DMS79 (cell line): ENCODE results near the gene MRM1.
A peak's percentile ranks its signal among the peaks of the same experiment; 100 is the strongest.

Source experiments
- DNase-seq: peaks from one replicate; lab custom pipeline; 2025; lab: John Stamatoyannopoulos, UW

Gene MRM1, protein sequence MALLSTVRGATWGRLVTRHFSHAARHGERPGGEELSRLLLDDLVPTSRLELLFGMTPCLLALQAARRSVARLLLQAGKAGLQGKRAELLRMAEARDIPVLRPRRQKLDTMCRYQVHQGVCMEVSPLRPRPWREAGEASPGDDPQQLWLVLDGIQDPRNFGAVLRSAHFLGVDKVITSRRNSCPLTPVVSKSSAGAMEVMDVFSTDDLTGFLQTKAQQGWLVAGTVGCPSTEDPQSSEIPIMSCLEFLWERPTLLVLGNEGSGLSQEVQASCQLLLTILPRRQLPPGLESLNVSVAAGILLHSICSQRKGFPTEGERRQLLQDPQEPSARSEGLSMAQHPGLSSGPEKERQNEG

DNA sequence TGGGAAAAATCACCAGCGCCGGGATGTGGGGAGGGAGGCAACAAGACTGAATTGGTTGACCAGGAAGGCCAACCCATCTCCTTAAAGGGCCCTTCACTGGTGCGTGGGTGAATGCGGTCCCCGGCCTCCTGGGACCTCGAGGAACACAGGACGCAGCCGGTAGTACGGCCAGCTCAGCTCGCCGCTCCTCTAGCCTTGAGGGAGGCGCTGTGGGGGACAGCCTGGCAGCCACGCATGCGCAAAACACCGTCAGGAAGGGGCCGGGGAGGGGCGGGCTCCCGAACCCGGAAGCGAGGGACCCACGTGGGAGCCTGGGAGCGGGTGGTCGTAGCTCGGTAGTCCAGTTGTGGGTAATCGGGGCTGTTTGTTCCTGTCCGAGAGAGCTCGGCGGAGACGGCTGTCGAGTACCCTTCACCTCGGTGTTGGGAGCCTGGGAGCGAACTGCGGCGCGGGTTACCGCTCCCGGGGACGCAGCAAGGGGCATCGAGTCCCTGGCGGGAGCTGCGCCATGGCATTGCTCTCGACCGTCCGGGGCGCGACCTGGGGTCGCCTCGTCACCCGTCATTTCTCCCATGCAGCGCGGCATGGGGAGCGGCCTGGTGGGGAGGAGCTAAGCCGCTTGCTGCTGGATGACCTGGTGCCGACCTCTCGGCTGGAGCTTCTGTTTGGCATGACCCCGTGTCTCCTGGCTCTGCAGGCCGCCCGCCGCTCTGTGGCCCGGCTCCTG, at the start of gene MRM1:
Gene MRM1 (plus strand): TSS at position 281 of the 727 bp plus-strand sequence. CDS start 228 bp downstream, at position 509.
- DNase-seq, result peak; percentile 74

DNA sequence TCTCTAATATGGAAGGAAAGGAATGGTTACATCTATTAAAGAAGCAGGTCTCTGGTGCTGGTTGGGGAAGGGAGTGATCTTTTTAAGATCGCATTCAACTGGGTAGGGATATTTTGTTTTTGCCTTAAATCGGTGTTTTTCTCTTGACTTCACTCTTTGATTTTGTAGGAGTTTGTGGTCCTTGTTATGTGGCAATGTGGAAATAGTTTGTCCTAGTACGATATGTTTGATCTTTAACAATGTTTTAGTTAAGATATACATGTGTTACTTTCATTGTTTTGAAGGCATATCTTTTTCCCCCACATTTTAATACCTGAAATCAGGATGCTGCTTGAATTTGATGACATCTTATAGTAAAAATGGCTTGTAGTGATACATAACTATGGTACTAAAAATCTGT, 47.9 kb upstream of the MRM1 start:
- no peak for DNase-seq

DNA sequence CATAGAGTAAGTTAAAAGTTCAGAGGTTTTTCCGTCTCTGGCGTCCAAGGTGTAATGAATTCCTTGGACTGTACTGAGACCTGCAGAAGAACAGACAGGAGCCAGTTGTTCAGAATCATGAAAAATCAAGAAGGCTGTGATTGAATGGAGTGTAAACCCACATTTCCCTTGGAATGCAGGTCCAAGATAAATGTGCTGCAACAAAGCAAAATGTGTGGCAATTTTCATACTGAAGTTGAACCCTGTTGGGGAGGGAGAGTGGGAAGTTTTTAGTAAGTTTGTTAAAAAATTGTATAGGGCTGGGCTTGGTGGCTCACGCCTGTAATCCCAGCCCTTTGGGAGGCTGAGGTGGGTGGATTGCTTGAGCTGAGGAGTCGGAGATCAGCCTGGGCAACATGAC, 35.3 kb upstream of the MRM1 start:
- DNase-seq, result no peak

DNA sequence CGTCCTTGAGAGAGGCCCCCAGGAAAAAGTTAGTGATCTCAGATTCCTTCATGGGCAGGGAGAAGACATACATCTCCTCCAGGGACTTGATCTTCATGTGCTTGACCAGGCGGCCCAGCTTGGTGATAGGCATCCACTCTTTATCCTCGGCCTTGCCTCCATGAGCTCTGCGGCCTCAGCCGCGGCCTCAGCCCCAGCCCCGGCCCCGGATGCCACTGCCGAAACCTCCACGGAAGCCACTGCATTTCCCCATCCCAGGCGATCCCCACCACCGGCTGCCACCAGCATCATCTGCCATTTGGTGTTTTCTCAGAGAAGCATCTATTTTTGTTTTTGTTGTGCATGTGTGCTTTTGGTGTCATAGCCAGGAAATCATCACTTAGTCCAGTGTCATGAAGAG, 26.4 kb upstream of the MRM1 start:
- DNase-seq, result no peak

DNA sequence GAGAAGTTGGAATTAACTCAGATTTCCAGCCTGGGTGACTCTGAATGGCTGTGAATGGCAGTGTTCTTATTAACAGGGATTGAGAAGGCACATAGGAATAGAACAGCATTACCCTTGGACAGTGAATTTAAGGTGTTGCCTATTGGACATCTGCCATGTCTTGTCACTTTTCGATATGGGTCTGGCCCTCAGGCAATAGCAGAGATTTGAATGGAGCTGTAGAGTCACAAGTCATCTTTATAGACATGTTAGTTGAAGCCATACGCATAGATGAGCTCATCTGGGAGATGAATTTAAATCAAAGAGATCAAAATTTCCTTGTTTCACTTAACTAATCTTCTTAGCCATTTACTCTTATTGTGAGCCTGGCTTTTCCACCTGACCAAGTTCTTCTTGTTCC, 24.6 kb upstream of the MRM1 start:
- DNase-seq, result no peak

DNA sequence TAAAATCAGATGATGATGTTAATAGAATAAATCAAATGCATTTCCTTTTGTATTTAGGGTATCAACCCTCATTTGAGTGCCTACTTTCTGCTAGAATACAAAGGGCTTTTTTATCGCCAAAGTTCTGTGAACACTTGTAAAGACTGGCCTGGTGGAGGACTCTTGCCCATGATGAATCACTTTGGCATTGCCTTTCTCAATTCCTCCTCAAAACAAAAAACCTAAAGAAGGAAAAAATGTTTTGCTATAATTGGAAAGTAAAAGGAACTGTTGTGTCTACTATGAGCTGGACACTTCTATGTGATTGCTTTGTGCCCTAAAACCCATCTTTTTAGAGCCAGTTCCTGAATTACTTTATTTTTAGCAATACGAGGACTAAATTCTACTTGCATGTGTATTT, 22.7 kb upstream of the MRM1 start:
- no peak for DNase-seq

DNA sequence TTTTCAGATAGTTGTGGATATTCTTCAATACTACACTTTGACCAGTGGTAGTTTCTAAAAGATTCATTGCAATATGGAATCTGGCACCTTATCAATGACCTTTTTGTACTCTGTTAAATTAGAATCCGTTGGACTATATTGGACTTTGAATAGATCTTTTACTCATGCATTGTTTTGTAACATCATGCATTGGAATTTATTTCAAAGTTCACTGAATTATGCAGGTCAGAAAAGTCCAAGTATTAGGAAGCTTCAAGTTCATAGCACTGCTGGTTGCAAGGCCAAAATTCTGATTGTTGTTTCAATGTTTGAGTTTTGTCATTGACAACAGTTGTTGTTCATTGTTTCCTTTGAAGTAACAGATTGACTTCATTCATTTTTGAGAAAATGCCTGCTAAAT, 17.6 kb upstream of the MRM1 start:
- no peak for DNase-seq

DNA sequence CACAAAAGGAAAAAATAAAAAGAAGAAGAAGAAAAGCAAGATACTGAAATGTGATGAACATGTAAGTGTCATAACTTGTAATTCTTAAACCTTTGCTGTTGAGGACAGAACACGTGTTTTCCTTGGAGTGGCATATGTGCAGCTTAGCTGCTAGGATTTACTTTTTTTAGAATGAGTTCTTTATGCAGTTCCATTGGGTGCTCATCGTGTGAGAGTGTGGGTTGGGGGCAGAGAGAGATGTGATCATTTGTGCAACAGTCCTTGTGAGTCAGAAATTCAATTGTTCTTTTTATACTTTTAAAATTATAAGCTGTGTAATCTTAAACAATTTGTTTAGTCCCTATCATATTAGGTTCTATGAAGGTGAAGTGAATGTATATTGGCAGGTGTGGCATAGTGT, 15.2 kb upstream of the MRM1 start:
- no peak for DNase-seq

DNA sequence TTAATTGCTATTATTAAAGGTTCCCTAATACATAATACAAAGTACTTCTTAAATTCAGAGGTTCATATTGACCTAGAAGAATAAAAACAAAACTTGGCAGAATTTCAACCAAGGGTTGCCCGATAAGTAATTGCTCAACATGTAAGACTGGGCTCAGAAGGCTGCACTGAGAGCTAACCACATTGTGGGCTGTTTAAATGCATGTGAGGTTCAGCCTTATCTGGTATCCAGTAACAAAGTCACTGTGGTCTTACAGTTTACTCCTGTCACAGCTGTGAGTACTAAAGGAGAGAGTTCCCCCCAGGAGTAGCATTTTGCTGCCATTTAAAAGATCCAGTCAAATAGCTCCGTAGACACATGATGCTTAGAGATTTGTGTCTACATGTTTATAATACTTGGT, 11.3 kb upstream of the MRM1 start:
- no peak for DNase-seq

DNA sequence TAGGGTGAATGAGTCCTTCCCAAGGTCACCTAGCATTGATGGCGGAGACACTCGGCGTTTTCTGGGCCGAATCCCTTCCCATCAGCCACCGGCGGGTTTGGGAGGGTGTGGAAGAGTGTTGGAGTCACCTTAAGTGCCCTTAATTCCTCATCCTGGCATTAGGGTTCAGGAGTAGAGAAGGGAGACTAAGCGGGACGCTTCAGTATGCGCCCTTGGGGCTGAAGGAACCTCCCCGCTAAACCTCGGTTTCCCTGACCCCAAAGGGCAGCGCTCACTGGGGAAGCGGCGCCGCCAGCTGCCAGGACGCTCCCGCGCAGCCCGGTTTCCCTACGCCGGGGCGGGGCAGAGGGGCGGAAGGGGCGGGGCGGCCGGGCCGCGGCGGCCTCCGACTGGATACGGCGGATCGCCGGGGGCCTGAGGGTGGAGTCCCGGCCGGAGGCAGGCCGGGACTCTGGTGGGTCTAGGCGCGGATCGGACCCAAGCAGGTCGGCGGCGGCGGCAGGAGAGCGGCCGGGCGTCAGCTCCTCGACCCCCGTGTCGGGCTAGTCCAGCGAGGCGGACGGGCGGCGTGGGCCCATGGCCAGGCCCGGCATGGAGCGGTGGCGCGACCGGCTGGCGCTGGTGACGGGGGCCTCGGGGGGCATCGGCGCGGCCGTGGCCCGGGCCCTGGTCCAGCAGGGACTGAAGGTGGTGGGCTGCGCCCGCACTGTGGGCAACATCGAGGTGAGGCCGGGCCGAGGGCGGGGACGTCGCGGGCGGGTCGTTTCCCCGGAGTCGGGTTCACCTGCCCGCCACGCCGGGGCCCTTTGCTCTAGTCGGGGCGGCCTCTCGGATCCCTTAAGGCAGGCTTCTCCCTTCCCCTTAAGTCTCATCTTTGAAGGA, 9.7 kb upstream of the MRM1 start, which contains the start of gene DHRS11:
Gene DHRS11 (plus strand): TSS at position 446 of the 882 bp plus-strand sequence. CDS start 131 bp downstream, at position 577.
- peak; percentile 50 for DNase-seq

DNA sequence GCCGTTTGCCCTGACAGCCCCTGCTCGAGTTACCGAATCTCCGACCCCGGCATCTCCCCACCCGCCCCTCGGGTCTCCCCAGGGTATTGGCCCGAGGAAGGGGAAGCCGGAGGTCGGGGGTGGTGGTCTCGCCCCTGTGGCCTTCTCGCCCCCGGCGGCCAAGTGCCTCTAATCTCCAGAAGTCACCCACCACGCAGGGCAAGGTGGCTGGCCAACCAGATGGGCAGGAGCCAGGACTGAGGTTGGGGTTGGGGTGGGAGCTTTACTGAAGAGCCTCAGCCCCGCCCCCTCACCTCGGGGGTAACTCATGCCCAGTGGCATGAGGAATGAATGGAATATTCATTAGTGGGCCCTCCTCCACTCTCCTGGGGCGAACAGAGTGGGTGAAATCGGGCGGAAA, 9.1 kb upstream of the MRM1 start:
- peak; percentile 70 for DNase-seq

DNA sequence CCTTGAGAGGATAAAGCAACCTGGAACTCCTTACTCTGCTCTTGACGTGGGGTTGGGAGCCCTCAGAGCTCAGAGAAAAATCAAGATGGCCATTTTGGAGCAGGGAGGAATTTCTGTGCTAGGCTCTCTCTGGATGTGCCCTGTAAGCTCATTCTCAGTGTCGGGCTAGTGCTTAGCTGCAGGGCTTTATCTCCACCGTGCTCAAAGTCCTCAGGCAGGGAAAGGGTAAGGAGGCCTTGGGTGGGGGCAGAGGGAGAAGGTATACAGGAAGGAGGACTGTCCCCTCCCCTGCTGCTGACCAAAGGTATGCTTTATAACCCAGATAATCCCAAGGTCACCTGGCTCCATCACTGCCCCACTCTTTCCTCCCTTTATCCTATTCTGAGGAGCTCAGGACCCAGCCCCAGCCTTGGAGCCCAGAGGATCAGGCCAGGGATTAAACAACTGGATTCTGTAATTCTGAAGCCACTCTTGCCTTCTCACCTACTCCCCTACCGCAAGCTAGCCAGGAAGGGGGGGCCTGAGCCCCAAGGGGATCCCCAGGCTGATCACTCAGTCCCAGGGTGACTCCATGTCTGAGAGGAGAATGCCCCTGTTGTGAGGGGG, 8.6 kb upstream of the MRM1 start:
- no peak for DNase-seq

DNA sequence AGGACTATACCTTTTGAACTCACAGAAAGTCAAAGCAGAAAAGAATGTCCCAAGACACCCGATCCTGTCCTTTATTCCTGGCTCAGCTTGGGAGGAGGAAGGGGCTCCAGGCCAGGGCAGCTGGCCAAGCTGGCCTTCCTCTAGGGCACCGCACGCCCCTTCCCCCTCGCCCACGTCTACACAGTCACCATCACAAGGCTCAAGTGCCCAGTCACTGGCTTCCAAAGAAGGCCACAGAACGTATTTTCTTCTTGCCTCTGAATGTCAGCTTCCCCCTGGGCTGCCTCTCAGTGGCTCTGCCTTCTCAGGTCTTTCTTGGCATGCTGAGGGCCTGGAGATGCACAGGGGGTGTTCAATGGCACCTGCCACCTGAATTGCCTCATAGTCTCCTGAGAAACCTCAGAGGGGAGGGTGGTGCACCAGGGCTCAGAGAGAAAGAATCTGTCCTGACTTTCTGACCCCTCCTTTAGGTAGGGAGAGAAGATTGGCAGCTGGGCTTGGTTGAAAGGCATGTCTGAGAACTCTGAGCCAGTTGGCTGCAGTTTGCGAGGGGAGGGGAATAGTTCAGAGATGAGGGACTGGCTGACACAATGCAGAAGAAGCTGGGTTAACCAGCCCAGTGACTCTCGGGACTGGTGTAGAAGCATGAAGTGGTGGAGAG, 7.6 kb upstream of the MRM1 start:
- DNase-seq, result no peak

DNA sequence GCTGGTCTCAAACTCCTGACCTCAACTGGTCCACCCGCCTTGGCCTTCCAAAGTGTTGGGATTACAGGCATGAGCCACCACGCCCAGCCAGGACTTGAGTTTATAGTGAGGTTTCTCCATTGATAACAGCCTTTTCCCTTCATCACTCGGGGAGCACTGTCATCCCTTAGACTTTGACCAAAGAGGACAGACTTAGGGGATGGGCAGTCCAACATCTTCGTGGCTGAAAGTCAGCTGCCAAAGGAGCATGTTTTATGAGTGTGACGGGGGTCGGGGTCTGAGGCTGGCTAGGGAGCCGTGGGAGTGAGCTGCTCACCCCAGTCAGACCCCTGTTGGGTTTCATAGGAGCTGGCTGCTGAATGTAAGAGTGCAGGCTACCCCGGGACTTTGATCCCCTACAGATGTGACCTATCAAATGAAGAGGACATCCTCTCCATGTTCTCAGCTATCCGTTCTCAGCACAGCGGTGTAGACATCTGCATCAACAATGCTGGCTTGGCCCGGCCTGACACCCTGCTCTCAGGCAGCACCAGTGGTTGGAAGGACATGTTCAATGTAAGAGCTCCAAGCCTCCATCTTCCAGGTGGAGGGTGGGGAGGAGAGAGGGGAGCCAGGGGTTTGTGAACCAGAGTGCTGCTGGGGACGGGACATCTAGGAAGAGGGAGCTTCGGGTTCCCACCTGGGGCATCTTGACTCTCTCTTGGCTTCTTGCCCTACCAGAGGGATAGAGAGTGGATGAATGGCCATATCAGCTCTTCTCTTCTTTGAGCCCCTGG, 6.6 kb upstream of the MRM1 start:
- DNase-seq, result no peak

DNA sequence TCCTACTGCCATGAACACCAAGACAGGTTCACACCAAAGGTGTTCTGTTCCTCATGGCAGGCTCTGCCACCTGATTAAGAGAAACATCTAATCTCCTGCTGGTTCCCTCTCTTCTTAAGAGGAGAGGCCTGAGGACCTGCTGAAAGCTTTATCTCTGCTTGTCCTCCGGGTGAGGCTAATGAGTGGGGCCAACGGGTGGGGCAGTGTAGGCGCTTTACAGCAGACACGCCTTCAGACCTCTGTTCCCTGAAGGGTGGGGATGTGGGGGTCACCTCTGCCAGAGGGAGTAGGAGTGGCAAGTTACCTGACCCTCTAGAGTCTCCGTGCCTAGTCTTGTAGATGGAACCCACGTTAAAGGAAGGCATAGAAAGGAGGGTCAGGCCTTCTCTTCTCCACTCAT, 4.2 kb upstream of the MRM1 start:
- no peak for DNase-seq

DNA sequence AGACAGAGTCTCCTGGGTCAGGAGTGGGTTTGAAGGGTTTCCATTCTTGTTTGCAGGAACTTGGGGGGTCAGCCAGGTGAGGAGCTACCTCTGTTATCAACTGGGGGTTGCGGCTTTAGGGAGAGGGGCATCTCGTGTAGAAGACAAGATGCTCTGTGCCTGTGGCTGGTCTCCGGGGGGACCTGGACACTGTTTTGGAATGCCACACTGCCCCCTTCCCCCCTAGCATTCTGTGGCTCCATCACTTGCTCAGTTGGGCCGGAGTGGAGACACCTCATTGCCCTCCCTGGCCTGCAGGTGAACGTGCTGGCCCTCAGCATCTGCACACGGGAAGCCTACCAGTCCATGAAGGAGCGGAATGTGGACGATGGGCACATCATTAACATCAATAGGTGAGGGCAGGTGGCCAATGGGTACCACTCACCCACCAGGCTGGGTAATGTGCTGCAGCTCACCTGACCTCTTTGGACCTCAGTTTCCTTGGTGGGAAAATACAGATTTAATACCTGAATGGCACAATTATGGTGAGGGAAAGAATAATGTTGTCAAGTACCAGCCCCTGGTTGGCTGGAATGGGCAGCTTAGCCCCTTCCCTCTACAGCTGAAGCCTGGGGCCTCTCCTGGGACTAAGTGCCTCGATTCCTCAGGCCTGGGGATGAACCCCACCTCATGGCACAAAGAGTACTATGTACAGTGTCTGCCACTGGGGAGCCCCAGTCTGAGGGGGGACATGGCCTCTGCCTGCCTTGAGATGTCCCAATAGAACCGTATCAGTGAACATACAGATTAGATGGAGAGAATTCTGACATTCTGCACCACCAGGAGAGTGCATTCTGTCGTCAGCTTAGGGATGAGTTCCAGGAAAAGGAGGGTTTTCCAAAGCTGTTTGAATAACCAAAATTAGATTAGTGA, 3.3 kb upstream of the MRM1 start:
- DNase-seq, result no peak

DNA sequence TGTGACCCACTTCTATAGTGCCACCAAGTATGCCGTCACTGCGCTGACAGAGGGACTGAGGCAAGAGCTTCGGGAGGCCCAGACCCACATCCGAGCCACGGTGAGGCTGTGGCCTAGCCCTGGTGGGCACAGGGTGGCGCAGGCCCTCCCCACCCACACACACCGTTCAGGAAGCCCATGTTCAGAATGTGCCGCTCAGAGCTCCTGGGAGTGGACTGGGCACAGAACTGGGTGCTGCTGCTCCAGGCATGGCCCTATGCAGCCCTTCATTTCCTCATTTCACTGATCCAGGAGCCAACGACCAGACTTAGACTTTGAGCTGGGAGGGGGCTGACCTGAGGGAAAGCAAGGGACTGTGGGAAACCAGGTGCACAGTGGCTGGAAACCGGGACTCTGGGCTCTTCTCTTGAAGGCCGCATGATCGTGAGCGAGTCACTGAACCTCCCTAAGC, 2.4 kb upstream of the MRM1 start:
- no peak for DNase-seq

DNA sequence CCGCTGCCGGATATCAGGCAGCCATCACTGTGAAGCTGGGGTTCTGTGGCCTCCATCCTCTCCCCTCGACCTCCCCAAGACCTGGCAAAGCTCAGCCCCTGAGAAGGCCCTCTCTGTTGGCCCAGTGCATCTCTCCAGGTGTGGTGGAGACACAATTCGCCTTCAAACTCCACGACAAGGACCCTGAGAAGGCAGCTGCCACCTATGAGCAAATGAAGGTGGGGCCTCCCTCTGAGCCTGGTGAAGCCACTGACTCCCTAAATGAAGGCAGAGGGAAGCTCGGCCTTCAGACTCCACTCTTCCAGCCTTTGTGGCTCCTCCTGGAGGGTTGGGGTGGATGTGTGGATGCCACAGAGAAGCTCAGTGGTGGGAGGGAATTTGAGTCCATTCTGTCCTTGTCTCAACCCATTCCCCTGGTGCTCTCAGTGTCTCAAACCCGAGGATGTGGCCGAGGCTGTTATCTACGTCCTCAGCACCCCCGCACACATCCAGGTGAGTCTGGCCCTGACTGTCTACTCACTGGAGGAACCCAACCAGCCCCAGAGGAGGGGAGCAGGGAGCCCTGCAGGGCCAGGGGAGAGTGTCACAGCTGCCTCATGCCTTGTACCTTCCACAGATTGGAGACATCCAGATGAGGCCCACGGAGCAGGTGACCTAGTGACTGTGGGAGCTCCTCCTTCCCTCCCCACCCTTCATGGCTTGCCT, 1.7 kb upstream of the MRM1 start:
- DNase-seq, result no peak

DNA sequence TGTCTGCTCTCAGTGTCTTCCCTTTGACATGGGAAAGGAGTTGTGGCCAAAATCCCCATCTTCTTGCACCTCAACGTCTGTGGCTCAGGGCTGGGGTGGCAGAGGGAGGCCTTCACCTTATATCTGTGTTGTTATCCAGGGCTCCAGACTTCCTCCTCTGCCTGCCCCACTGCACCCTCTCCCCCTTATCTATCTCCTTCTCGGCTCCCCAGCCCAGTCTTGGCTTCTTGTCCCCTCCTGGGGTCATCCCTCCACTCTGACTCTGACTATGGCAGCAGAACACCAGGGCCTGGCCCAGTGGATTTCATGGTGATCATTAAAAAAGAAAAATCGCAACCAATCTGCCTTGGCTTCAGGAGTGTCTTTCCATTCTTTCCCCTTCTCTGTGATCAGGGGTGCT, 918 bp upstream of the MRM1 start:
- no peak for DNase-seq
